Measurements from ENCODE around the gene SEC23B.
"Not testable (repeated sequence)": the region's sequence is repeated elsewhere in the genome, so short reads cannot be mapped to it uniquely, and the experiment has no call there.

Gene SEC23B

DNA sequence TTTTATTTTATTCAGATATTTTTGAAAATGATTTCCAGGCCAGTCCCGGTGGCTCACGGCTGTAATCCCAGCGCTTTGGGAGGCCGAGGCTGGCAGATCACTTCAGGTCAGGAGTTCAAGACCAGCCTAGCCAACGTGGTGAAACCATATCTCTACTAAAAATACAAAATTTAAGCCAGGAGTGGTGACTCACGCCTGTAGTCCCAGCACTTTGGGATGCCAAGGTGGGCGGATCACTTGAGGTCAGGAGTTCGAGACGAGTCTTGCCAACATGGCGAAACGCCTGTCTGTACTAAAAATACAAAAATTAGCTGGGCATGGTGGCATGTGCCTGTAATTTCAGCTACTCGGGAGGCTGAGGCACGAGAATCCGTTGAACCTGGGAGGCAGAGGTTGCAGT lies 19.0 kb downstream of the SEC23B start:
- not testable (repeated sequence) for DNase-seq (ENCODE audit: low read depth)

GRCh38 chr20:18527339-18527738 lies 19.6 kb downstream of the SEC23B start:
- no peak for DNase-seq (ENCODE audit: low read depth)

- DNase-seq (ENCODE audit: low read depth) = no peak
These were observed 20.1 kb downstream of the SEC23B start for GRCh38 chr20:18527836-18528235.

GRCh38 chr20:18529041-18529440 lies 21.3 kb downstream of the SEC23B start:
- DNase-seq (ENCODE audit: low read depth) = no peak

DNA sequence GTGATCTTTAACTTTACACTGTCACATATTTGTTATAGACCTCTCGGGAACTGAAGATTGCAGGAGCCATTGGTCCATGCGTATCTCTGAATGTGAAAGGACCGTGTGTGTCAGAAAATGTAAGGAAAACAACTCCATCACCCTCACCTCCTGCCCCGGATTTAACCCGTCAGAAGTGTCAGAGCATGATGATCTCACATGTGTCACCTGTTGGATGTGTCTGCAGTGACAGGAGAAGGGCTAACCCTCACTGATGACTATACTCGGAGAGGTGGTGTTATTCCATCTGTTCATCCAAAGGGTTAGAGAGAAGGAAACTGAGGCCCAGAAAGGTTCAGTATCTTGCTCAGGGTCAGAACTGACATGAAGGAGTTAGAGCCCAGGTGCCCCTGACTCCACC lies 24.9 kb downstream of the SEC23B start:
- DNase-seq (ENCODE audit: low read depth) = no peak

- DNase-seq (ENCODE audit: low read depth) = no peak
These were observed 25.8 kb downstream of the SEC23B start for GRCh38 chr20:18533491-18533890.

- no peak for DNase-seq (ENCODE audit: low read depth)
These were observed 26.4 kb downstream of the SEC23B start for GRCh38 chr20:18533978-18534644.

DNA sequence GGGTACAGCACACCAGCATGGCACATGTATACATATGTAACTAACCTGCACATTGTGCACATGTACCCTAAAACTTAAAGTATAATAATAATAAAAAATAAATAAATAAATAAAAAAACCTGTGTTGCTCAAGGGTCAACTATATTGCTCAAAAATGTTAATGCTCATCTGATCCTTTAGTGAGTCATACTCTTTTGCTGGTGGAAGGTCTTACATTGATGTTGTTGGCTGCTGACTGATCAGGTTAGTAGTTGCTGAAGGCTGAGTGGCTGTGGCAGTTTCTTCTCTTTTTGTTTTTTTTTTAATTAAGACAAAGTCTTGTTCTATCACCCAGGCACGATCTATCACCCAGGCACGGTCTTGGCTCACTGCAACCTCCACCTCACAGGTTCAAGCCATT lies 29.9 kb downstream of the SEC23B start:
- DNase-seq (ENCODE audit: low read depth) = no peak

- DNase-seq (ENCODE audit: low read depth) = no peak
These were observed 34.0 kb downstream of the SEC23B start for GRCh38 chr20:18541741-18542140.

DNA sequence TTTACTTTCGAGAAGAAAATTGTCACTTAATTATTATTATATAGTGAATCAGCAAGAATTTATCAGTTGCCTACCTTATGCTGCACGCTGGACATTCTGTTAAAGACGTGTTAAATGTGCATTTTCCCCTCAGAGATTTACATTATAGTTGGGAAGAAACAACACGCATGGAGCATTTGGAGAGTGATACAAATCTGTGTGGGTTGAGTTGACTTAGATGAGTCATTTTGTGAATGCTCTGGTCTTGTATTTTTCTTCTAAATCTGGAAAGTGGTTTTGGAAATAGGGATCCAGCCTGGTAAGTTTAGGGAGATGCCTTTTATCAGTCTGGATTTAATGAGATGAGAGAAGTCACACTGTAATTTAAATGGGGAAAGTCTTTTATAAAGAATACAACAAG lies 35.5 kb downstream of the SEC23B start:
- no peak for DNase-seq (ENCODE audit: low read depth)

DNA sequence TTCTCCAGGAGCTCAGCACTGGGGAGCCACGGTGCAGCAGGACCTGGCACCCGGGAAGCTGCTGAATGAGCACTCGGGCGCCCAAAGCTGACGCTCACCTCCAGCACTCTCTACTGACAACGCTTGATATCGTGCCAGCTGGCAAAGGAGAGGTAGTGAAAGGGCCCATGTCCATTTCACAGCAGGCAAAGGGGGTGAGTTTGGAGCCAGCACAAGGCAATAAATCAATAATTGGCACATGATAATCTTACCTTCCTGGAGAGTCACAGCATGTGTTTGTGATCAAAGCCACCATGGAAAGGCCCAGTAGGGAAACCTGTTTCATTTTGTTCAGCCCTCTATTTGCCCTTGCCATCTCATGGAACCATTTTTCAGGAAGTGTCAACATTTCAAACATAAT lies 36.2 kb downstream of the SEC23B start:
- no peak for DNase-seq (ENCODE audit: low read depth)

DNA sequence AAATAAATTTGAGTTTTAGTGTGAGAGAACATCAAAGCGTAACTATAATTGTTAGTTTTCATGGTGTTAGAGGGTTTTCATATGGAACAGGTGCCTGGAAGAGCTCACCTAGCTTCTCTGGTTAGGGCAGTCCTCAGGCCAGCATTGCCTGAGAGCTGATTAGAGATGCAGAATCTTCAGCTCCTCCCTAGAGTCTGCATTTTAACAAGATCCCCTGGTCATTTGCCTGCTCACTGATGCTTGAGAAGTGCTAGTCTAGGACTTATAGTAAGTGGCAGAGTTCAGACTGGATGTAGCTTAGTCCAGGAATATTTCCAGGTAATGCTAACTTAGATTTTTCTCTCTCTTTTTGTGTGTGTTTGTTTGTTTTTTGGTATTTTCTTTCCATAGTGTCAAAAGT lies 37.8 kb downstream of the SEC23B start:
- no peak for DNase-seq (ENCODE audit: low read depth)

- no peak for DNase-seq (ENCODE audit: low read depth)
These were observed 40.7 kb downstream of the SEC23B start for GRCh38 chr20:18548465-18548864.

DNA sequence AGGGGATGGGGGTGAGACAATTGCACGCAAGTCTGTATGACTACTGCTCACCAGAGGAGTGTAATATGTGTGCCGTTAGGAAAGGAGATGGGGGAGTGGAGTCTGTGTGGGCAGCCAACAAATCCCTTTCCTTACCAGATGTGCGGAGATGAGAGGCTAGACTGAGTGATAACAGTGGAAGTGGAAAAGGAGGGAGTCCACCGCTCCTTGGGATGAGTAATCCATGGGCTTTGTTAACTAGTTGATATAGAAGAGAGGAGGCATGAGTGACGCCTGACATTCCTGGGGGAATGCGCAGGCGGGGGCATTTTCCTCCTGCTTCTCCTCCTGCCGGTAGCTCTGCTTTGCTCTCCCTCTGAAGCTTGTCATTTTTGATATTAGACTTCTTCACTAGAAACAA lies 46.0 kb downstream of the SEC23B start:
- no peak for DNase-seq (ENCODE audit: low read depth)

GRCh38 chr20:18566892-18567738 lies 59.4 kb downstream of the SEC23B start, which contains the start of gene SMIM26:
Gene SMIM26, plus strand, starts transcription at chr20:18567432. Its CDS starts 47 bp downstream, at chr20:18567479.
- DNase-seq (ENCODE audit: low read depth) = peak; percentile 89

- no peak for DNase-seq (ENCODE audit: low read depth)
These were observed 60.0 kb downstream of the SEC23B start for GRCh38 chr20:18567739-18568091.

DNA sequence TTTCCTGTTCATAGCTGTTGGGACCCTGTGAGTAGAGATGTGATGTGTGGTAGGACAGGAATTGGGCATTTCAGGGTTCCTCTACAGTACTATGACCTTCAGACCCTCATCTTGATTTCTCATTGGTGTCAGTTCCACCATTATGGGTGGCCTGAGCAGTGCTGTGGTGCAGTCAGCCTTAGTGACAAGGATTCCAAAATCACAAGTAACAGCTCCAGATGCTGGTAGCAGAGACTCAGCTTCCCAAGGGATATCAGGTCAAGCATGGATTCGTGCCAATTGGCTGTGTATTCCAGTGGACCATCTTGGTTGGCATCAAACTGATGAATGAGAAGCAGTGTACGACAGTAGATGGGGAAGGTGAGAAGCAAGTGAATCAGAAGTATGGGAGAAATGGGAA lies 63.3 kb downstream of the SEC23B start:
- no peak for DNase-seq (ENCODE audit: low read depth)

DNA sequence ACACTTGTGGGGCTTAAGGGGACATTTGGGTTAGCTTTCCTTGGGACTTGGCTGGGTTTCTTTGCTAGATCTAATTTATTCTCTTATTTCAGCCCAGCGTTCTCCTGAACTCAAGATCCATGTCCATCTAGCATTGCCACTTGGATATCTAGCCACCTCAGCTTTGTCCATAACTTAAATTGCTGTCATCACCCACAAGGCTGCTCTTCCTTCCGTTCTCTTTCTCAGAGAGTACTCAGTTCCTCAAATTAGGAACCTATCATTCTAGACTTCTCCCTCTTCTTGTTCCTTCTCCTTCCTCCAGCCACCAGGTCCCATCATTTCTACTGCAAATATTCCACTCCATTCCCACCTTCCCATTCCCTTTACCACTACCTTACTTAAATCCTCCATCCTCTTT lies 63.8 kb downstream of the SEC23B start:
- no peak for DNase-seq (ENCODE audit: low read depth)

DNA sequence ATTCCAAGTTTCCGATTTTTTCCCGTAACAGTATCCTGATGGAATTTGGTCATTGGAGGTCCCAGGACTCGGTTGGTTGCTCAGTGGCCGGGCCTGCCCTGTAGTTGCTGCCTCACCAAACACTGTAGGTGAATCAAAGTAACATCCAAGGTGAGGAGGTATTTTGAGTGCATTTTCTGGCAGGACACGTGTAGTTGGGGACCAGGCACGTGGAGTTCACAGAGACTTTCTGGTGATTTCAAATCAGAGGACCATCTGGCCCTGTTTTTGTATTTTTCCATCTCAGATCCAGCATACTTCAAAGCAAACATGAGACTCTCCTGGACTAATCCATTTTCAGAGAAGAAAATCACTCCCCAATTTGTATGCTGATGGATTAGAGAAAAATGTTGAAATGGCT lies 70.2 kb downstream of the SEC23B start:
- no peak for DNase-seq (ENCODE audit: low read depth)

- no peak for DNase-seq (ENCODE audit: low read depth)
These were observed 70.8 kb downstream of the SEC23B start for GRCh38 chr20:18578581-18578980.

- no peak for DNase-seq (ENCODE audit: low read depth)
These were observed 72.3 kb downstream of the SEC23B start for GRCh38 chr20:18580012-18580411.

- DNase-seq (ENCODE audit: low read depth) = no peak
These were observed 77.4 kb downstream of the SEC23B start for GRCh38 chr20:18585134-18585533.

All from stimulated activated CD8-positive, alpha-beta memory T cell treated with anti-CD3 and anti-CD28 coated beads, Interleukin-12 subunit alpha, Interleukin-12 subunit beta, amount 100 ng/mL, for 4 hours (primary cell).